H9 (cell line): ENCODE measurements around the gene CAMK2N2. TPM values are rescaled to one million over a fixed set of nuclear protein-coding genes. Genes with fewer than 3 reads are reported as not detected.

Source experiments
- DNase-seq: peaks from one replicate; pipeline ENCODE4 v3.0.0-alpha.2; 2017
- H2AFZ ChIP-seq: one replicate; pipeline ENCODE4 v1.6.1; 2013; ENCODE audit warnings: mild to moderate bottlenecking, low read length, control low read depth, moderate library complexity
- H2AK5ac ChIP-seq: 2 replicates; pipeline ENCODE4 v1.6.1; 2013; ENCODE audit warnings: low read length, control low read depth, mixed read lengths; ENCODE audit not compliant: insufficient read length
- H2BK120ac ChIP-seq: one replicate; pipeline ENCODE4 v1.6.1; 2013; ENCODE audit warnings: low read depth, mild to moderate bottlenecking, low read length, control low read depth, inconsistent platforms; ENCODE audit not compliant: poor library complexity, severe bottlenecking
- H2BK12ac ChIP-seq: 2 replicates; pipeline ENCODE4 v1.6.1; 2013; ENCODE audit warnings: low read length, control low read depth, mixed read lengths, low read depth; ENCODE audit not compliant: insufficient read length
- H2BK15ac ChIP-seq: 2 replicates; pipeline ENCODE4 v1.6.1; 2013; ENCODE audit warnings: low read depth, low read length, control low read depth
- H2BK20ac ChIP-seq: one replicate; pipeline ENCODE4 v1.6.1; 2013; ENCODE audit warnings: low read depth, mild to moderate bottlenecking, low read length, control low read depth, inconsistent platforms; ENCODE audit not compliant: poor library complexity, severe bottlenecking
- H2BK5ac ChIP-seq: 2 replicates; pipeline ENCODE4 v1.6.1; 2013; ENCODE audit warnings: low read length, control low read depth, mixed read lengths; ENCODE audit not compliant: insufficient read length
- H3K14ac ChIP-seq: 2 replicates; pipeline ENCODE4 v1.6.1; 2013; ENCODE audit warnings: low read length, control low read depth; ENCODE audit not compliant: insufficient read depth
- H3K18ac ChIP-seq: 2 replicates; pipeline ENCODE4 v1.6.1; 2013; ENCODE audit warnings: low read depth, mild to moderate bottlenecking, mixed read lengths, low read length, control low read depth; ENCODE audit not compliant: insufficient read length
- H3K23ac ChIP-seq: 2 replicates; pipeline ENCODE4 v1.6.1; 2013; ENCODE audit warnings: low read length, control low read depth, mixed read lengths, low read depth; ENCODE audit not compliant: insufficient read length
- H3K23me2 ChIP-seq: 2 replicates; pipeline ENCODE4 v1.6.1; 2013; ENCODE audit warnings: low read depth, mild to moderate bottlenecking, mixed read lengths, low read length, control low read depth; ENCODE audit not compliant: insufficient read length, poor library complexity, severe bottlenecking
- H3K27ac ChIP-seq: 2 replicates; pipeline ENCODE4 v1.5.1; 2013; ENCODE audit warnings: low read length, control low read depth, mixed read lengths, low read depth; ENCODE audit not compliant: insufficient read length
- H3K27me3 ChIP-seq: 2 replicates; pipeline ENCODE4 v1.6.1; 2013; ENCODE audit warnings: low read length, control low read depth, inconsistent platforms; ENCODE audit not compliant: insufficient read depth
- H3K4ac ChIP-seq: 2 replicates; pipeline ENCODE4 v1.6.1; 2013; ENCODE audit warnings: low read depth, mild to moderate bottlenecking, control low read depth, inconsistent platforms, low read length, moderate library complexity
- H3K4me1 ChIP-seq: 2 replicates; pipeline ENCODE4 v1.6.1; 2013; ENCODE audit warnings: low read length, control low read depth, inconsistent platforms; ENCODE audit not compliant: insufficient read depth
- H3K4me2 ChIP-seq: 2 replicates; pipeline ENCODE4 v1.6.1; 2013; ENCODE audit warnings: low read length, control low read depth, mixed read lengths; ENCODE audit not compliant: insufficient read length, insufficient read depth
- H3K56ac ChIP-seq: 2 replicates; pipeline ENCODE4 v1.6.1; 2013; ENCODE audit warnings: low read depth, mild to moderate bottlenecking, mixed read lengths, low read length, control low read depth; ENCODE audit not compliant: insufficient read length
- H3K79me1 ChIP-seq: 2 replicates; pipeline ENCODE4 v1.6.1; 2013; ENCODE audit warnings: low read depth, mild to moderate bottlenecking, moderate library complexity, low read length, control low read depth, inconsistent platforms; ENCODE audit not compliant: insufficient read depth, poor library complexity, severe bottlenecking
- H3K79me2 ChIP-seq: 2 replicates; pipeline ENCODE4 v1.6.1; 2013; ENCODE audit warnings: low read length, control low read depth, inconsistent platforms; ENCODE audit not compliant: insufficient read depth
- H3K9ac ChIP-seq: 2 replicates; pipeline ENCODE4 v1.6.1; 2013; ENCODE audit warnings: low read length, control low read depth, mixed read lengths; ENCODE audit not compliant: insufficient read length; ENCODE audit errors: extremely low read depth
- H3K9me3 ChIP-seq: one replicate; pipeline ENCODE4 v1.6.1; 2013; ENCODE audit warnings: low read depth, low read length, inconsistent platforms; ENCODE audit not compliant: control insufficient read depth
- H3T11ph ChIP-seq: one replicate; pipeline ENCODE4 v1.6.1; 2013; ENCODE audit warnings: mild to moderate bottlenecking, low read length, control low read depth, inconsistent platforms
- H4K20me1 ChIP-seq: one replicate; pipeline ENCODE4 v1.6.1; 2013; ENCODE audit not compliant: control insufficient read depth, insufficient read length, insufficient read depth
- H4K5ac ChIP-seq: 2 replicates; pipeline ENCODE4 v1.6.1; 2013; ENCODE audit warnings: low read depth, mild to moderate bottlenecking, mixed read lengths, low read length, control low read depth; ENCODE audit not compliant: insufficient read length
- H4K8ac ChIP-seq: replicated peaks from 2 replicates; pipeline ENCODE4 v1.6.1; 2013; ENCODE audit warnings: low read length, control low read depth, mixed read lengths, low read depth; ENCODE audit not compliant: insufficient read length
- H4K91ac ChIP-seq: 2 replicates; pipeline ENCODE4 v1.6.1; 2013; ENCODE audit warnings: low read depth, mild to moderate bottlenecking, moderate library complexity, mixed read lengths, low read length, control low read depth; ENCODE audit not compliant: insufficient read length
- H3K27ac Mint-ChIP-seq, 3 experiments: 2 replicates in 2 of 3; 3 replicates in 1 of 3; pipeline ENCODE4 v1.8.0; 2020 to 2021; ENCODE audit warnings: mixed read lengths in 3 of 3, mild to moderate bottlenecking in 1 of 3, moderate library complexity in 1 of 3
- H3K27me3 Mint-ChIP-seq: 2 replicates; pipeline ENCODE4 v1.8.0; 2021; ENCODE audit warnings: low read depth, mild to moderate bottlenecking, moderate library complexity, mixed read lengths
- H3K36me3 Mint-ChIP-seq, 3 experiments: 2 replicates in 2 of 3; 3 replicates in 1 of 3; pipeline ENCODE4 v1.8.0; 2020 to 2021; ENCODE audit warnings: low read depth in 3 of 3, mixed read lengths in 3 of 3; ENCODE audit not compliant: insufficient read depth in 1 of 3
- H3K4me1 Mint-ChIP-seq, 2 experiments: 2 replicates each; pipeline ENCODE4 v1.8.0; 2020; ENCODE audit warnings: mixed read lengths in 2 of 2
- H3K4me3 Mint-ChIP-seq, 2 experiments: 2 replicates in 1 of 2; 3 replicates in 1 of 2; pipeline ENCODE4 v1.8.0; 2020 to 2021; ENCODE audit warnings: mild to moderate bottlenecking in 2 of 2, mixed read lengths in 2 of 2, moderate library complexity in 1 of 2
- H3K9me3 Mint-ChIP-seq, 2 experiments: 2 replicates in 1 of 2; 3 replicates in 1 of 2; pipeline ENCODE4 v1.8.0; 2020; ENCODE audit warnings: mild to moderate bottlenecking in 2 of 2, mixed read lengths in 2 of 2, moderate library complexity in 1 of 2
- WGBS: extraction: QIAGEN DNeasy Blood & Tissue Kit; methylation state at CpG from one replicate; pipeline ENCODE4 v1.1.7; 2013; ENCODE audit warnings: missing lambda C conversion rate, low lambda C conversion rate, mixed read lengths; ENCODE audit not compliant: insufficient read length; ENCODE audit errors: extremely low coverage; 5-methylcytosine and 5-hydroxymethylcytosine counted together
- total RNA-seq: library from RNA; stranded (reverse); gene quantifications from 2 replicates; pipeline ENCODE4 v1.2.1, GENCODE V29; 2021
- TF ChIP-seq, protein P1 (sequence below): fragments of 200-600 bp; sonication (generic); conservative IDR thresholded peaks from 3 replicates; pipeline ENCODE4 v1.8.0; 2021; ENCODE audit warnings: antibody characterized with exemption, mild to moderate bottlenecking

CAMK2N2 gene
- total RNA-seq, 1 experiment from 2014 or later: 12.6 TPM

DNA sequence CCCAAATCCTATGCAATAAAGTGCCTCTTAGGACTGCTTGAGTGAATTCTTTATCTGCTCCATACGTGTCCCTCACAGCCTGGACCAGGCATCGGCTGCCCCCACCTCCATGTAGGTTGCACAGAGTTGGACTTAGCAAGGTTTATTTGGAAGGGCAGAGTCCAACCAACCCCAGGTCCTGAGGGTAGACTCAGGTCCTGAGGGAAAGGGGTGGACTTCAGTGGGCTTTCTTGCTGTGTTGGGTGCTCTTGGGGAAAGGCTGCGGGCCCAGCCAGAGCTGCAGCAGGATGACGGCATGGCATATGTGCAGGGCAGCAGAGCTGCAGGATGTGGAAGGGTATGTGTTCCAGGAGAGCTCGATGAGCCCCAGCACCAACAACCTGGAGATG is 19.1 kb downstream of the CAMK2N2 start:
- no peaks in the 10 kb centered on the region for H3K79me1 ChIP-seq

More for the DNA sequence above, 19.1 kb downstream of the CAMK2N2 start:
- no peak overlapping the region for H3K27ac Mint-ChIP-seq
- Histone ChIP-seq H4K8ac (no peak overlapping the region), H3K4ac (no peak overlapping the region), H2BK120ac (no peak overlapping the region), H3K18ac (no peak overlapping the region), H4K20me1 (no peaks in the 10 kb centered on the region), H2BK20ac (no peak overlapping the region), H3K23me2 (no peaks in the 10 kb centered on the region), H3T11ph (no peak overlapping the region), H3K79me2 (no peaks in the 10 kb centered on the region), H3K4me2 (no peak overlapping the region), H3K27me3 (no peaks in the 10 kb centered on the region), H2BK15ac (no peak overlapping the region), H3K56ac (no peak overlapping the region), H2BK5ac (no peak overlapping the region), H2AFZ (no peak overlapping the region), H3K9ac (no peak overlapping the region), H3K14ac (no peak overlapping the region), H4K91ac (no peak overlapping the region), H2AK5ac (no peak overlapping the region), H3K27ac (no peak overlapping the region), H4K5ac (no peak overlapping the region), H3K4me1 (no peaks in the 10 kb centered on the region), H3K23ac (no peak overlapping the region), H3K9me3 (no peaks in the 10 kb centered on the region), H2BK12ac (no peak overlapping the region)
- TF ChIP-seq, protein P1, sequence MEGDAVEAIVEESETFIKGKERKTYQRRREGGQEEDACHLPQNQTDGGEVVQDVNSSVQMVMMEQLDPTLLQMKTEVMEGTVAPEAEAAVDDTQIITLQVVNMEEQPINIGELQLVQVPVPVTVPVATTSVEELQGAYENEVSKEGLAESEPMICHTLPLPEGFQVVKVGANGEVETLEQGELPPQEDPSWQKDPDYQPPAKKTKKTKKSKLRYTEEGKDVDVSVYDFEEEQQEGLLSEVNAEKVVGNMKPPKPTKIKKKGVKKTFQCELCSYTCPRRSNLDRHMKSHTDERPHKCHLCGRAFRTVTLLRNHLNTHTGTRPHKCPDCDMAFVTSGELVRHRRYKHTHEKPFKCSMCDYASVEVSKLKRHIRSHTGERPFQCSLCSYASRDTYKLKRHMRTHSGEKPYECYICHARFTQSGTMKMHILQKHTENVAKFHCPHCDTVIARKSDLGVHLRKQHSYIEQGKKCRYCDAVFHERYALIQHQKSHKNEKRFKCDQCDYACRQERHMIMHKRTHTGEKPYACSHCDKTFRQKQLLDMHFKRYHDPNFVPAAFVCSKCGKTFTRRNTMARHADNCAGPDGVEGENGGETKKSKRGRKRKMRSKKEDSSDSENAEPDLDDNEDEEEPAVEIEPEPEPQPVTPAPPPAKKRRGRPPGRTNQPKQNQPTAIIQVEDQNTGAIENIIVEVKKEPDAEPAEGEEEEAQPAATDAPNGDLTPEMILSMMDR: no peak
- H3K4me1 Mint-ChIP-seq: no peaks in the 10 kb centered on the region
- DNase-seq: no peak
- H3K9me3 Mint-ChIP-seq: no peaks in the 10 kb centered on the region
- peaks cover 1% of the 10 kb centered on the region; the same call in 1 of the 2 replicates for H3K27me3 Mint-ChIP-seq
- no CpG with 5 or more reads among the region's 5 CpGs for WGBS
- no peak overlapping the region for H3K4me3 Mint-ChIP-seq
- H3K36me3 Mint-ChIP-seq: peaks cover 15 to 41% (median 36%) of the 10 kb centered on the region in 3 experiments
